B cell (primary cell): ENCODE measurements around the gene MTFMT.

ENCODE experiments used
- CTCF ChIP-seq: fragments of 200-600 bp; IDR thresholded peaks from one replicate; pipeline ENCODE4 v1.8.0; 2022; ENCODE audit warnings: antibody characterized with exemption, mild to moderate bottlenecking
- EZH2 ChIP-seq: IDR thresholded peaks from 2 replicates; pipeline ENCODE4 v1.6.1; 2012; ENCODE audit warnings: borderline replicate concordance, low read depth, mild to moderate bottlenecking, moderate library complexity, low read length; ENCODE audit not compliant: insufficient read depth, poor library complexity, severe bottlenecking

- TF ChIP-seq CTCF (no peak), EZH2 (no peak)
Measured at GRCh38 chr15:65020419-65020818, 9.0 kb downstream of the MTFMT start.
